Pons (tissue), 1 donor: ENCODE results near the gene MCM10.
"Not testable (repeated sequence)": the region's sequence is repeated elsewhere in the genome, so short reads cannot be mapped to it uniquely, and the experiment has no call there.

Experiments used
- DNase-seq: peaks from one replicate; pipeline ENCODE4 v3.0.0-alpha.2; 2016; ENCODE audit warnings: low spot score

Gene MCM10

GRCh38 chr10:13221572-13221971 lies 60.2 kb downstream of the MCM10 start:
- DNase-seq = no peak

GRCh38 chr10:13222151-13222550 lies 60.8 kb downstream of the MCM10 start:
- DNase-seq = no peak

GRCh38 chr10:13222566-13222965 lies 61.2 kb downstream of the MCM10 start:
- DNase-seq = no peak

GRCh38 chr10:13223241-13223640 lies 61.9 kb downstream of the MCM10 start:
- no peak for DNase-seq

- DNase-seq = no peak
Measured at GRCh38 chr10:13224210-13224995, 63.0 kb downstream of the MCM10 start.

- no peak for DNase-seq
Measured at GRCh38 chr10:13225601-13226000, 64.2 kb downstream of the MCM10 start.

- DNase-seq = no peak
Measured at GRCh38 chr10:13227031-13227430, 65.7 kb downstream of the MCM10 start.

- DNase-seq = no peak
Measured at GRCh38 chr10:13231190-13231589, 69.8 kb downstream of the MCM10 start.

- no peak for DNase-seq
Measured at GRCh38 chr10:13231808-13232207, 70.5 kb downstream of the MCM10 start.

GRCh38 chr10:13233358-13233757 lies 72.0 kb downstream of the MCM10 start:
- no peak for DNase-seq

GRCh38 chr10:13234172-13234571 lies 72.8 kb downstream of the MCM10 start, which contains the start of gene UCMA:
Gene UCMA (minus strand): TSS chr10:13234374. CDS start chr10:13234258, 116 bp downstream.
- DNase-seq = no peak

- not testable (repeated sequence) for DNase-seq
Measured at GRCh38 chr10:13234736-13235135, 73.4 kb downstream of the MCM10 start.

- no peak for DNase-seq
Measured at GRCh38 chr10:13236638-13237037, 75.3 kb downstream of the MCM10 start.

- no peak for DNase-seq
Measured at GRCh38 chr10:13238271-13239077, 77.1 kb downstream of the MCM10 start.

- no peak for DNase-seq
Measured at GRCh38 chr10:13239923-13240322, 78.6 kb downstream of the MCM10 start.

- no peak for DNase-seq
Measured at GRCh38 chr10:13241613-13242012, 80.3 kb downstream of the MCM10 start.

- DNase-seq = not testable (repeated sequence)
Measured at GRCh38 chr10:13242260-13242659, 80.9 kb downstream of the MCM10 start.

GRCh38 chr10:13247246-13247645 lies 85.9 kb downstream of the MCM10 start:
- no peak for DNase-seq

GRCh38 chr10:13247784-13248183 lies 86.4 kb downstream of the MCM10 start:
- no peak for DNase-seq

GRCh38 chr10:13253726-13254125 lies 92.4 kb downstream of the MCM10 start:
- no peak for DNase-seq

GRCh38 chr10:13256627-13257026 lies 95.3 kb downstream of the MCM10 start:
- DNase-seq = no peak

GRCh38 chr10:13257621-13258140 lies 96.3 kb downstream of the MCM10 start:
- no peak for DNase-seq
